GM12878 (cell line): ENCODE measurements around the gene CHRNA3. TPM values are rescaled to one million over a fixed set of nuclear protein-coding genes. Genes with fewer than 3 reads are reported as not detected.

ENCODE experiments used
- ATAC-seq: fragments of 200-7000 bp; cut with Tn5 transposase; 3 replicates; pipeline ENCODE4 v1.9.1; 2020; ENCODE audit warnings: mild to moderate bottlenecking, moderate library complexity
- BruUV-seq: library from RNA; stranded (reverse); fragments of 400-500 nt; replicated peaks from 2 replicates; lab custom pipeline; 2021; lab: Mats Ljungman, UMichigan
- CTCF ChIA-PET: fragments of 300-600 bp; sonication (Branson Sonifier 250); formaldehyde crosslinking; extraction: SDS; loops from one replicate; lab custom pipeline; 2021; ENCODE audit warnings: inconsistent platforms; lab: Yijun Ruan, JAX
- POLR2A ChIA-PET: fragments of 350-600 bp; formaldehyde crosslinking; extraction: SDS; loops from one replicate; lab custom pipeline; 2021; ENCODE audit warnings: inconsistent platforms; lab: Charles Lee
- RAD21 ChIA-PET: fragments of 300-600 bp; sonication (Branson Sonifier 250); formaldehyde crosslinking; loops from one replicate; lab custom pipeline; 2023; ENCODE audit warnings: antibody characterized with exemption; ENCODE audit not compliant: unreplicated experiment; lab: Charles Lee
- SMC1A ChIA-PET: fragments of 300-600 bp; sonication (Branson Sonifier 250); formaldehyde crosslinking; loops from one replicate; lab custom pipeline; 2023; ENCODE audit not compliant: unreplicated experiment, uncharacterized antibody; lab: Charles Lee
- DNase-seq: peaks from one replicate; pipeline ENCODE4 v3.0.0-alpha.2; 2011; ENCODE audit warnings: low read depth, low spot score
- FAIRE-seq: peaks from 3 replicates; lab custom pipeline; 2011; peaks lifted over from hg19 to GRCh38; lab: Jason Lieb, UNC
- H2AFZ ChIP-seq: 2 replicates; pipeline ENCODE4 v1.6.0; 2011; ENCODE audit warnings: low read depth, low read length, control low read depth; ENCODE audit not compliant: control insufficient read depth
- H3K27ac ChIP-seq: 2 replicates; pipeline ENCODE4 v1.5.1; 2011; ENCODE audit warnings: control low read depth; ENCODE audit not compliant: control insufficient read depth, insufficient read depth
- H3K27me3 ChIP-seq, 2 experiments: replicated peaks in 1 of 2; 2 replicates each; pipeline versions ENCODE4 v1.6.0 to v1.6.1; 2011; ENCODE audit warnings: low read length in 1 of 2; ENCODE audit not compliant: control insufficient read depth in 2 of 2, insufficient read depth in 2 of 2
- H3K36me3 ChIP-seq, 2 experiments: 2 replicates each; pipeline ENCODE4 v1.5.1; 2011; ENCODE audit warnings: low read length in 1 of 2; ENCODE audit not compliant: control insufficient read depth in 2 of 2, insufficient read depth in 2 of 2
- H3K4me1 ChIP-seq: 2 replicates; pipeline ENCODE4 v1.6.1; 2011; ENCODE audit warnings: mild to moderate bottlenecking, low read length, moderate library complexity, mixed read lengths; ENCODE audit not compliant: control insufficient read depth, insufficient read depth
- H3K4me2 ChIP-seq: 2 replicates; pipeline ENCODE4 v1.6.0; 2011; ENCODE audit warnings: control low read depth; ENCODE audit not compliant: control insufficient read depth, insufficient read depth
- H3K4me3 ChIP-seq: fragments of 200-600 bp; sonication (generic); 2 replicates; pipeline ENCODE4 v1.5.1; 2016
- H3K79me2 ChIP-seq: 2 replicates; pipeline ENCODE4 v1.6.0; 2011; ENCODE audit warnings: low read length; ENCODE audit not compliant: control insufficient read depth, insufficient read depth
- H3K9ac ChIP-seq: 2 replicates; pipeline ENCODE4 v1.8.0; 2011; ENCODE audit warnings: low read length, control low read depth, mixed read lengths; ENCODE audit not compliant: control insufficient read depth, insufficient read depth
- H3K9me3 ChIP-seq: replicated peaks from 3 replicates; pipeline ENCODE4 v1.5.1; 2011; ENCODE audit warnings: mild to moderate bottlenecking, low read length; ENCODE audit not compliant: control insufficient read depth, insufficient read depth
- H4K20me1 ChIP-seq: 2 replicates; pipeline ENCODE4 v1.6.0; 2011; ENCODE audit not compliant: control insufficient read depth, insufficient read depth
- ASH2L ChIP-seq: fragments of 300-600, 200-600 bp; sonication (generic); IDR thresholded peaks from 2 replicates; pipeline ENCODE4 v1.6.1; 2017; ENCODE audit warnings: low read depth, mild to moderate bottlenecking, borderline replicate concordance
- CUX1 ChIP-seq: IDR thresholded peaks from 2 replicates; pipeline ENCODE4 v1.6.1; 2012; ENCODE audit warnings: improper control_type of control experiment, low read depth, low read length; ENCODE audit not compliant: insufficient replicate concordance
- EED ChIP-seq: sonication (generic); IDR thresholded peaks from 2 replicates; pipeline ENCODE4 v1.6.1; 2016; ENCODE audit warnings: antibody characterized with exemption, low read depth
- ETV6 ChIP-seq, 2 experiments: fragments of 450-650 bp in 1 of 2; IDR thresholded peaks in 1 of 2; conservative IDR thresholded peaks in 1 of 2; 2 replicates each; pipeline ENCODE4 v1.6.1; 2014; ENCODE audit warnings: antibody characterized with exemption in 1 of 2, borderline replicate concordance in 1 of 2, low read depth in 1 of 2, mild to moderate bottlenecking in 1 of 2, moderate library complexity in 1 of 2
- GABPA ChIP-seq: IDR thresholded peaks from 2 replicates; pipeline ENCODE4 v1.6.1; 2014; ENCODE audit warnings: antibody characterized with exemption, low read depth, mild to moderate bottlenecking, inconsistent platforms
- IRF4 ChIP-seq: IDR thresholded peaks from 2 replicates; pipeline ENCODE4 v1.6.1; 2011; ENCODE audit warnings: low read depth, low read length
- IRF5 ChIP-seq: fragments of 450-650 bp; IDR thresholded peaks from 2 replicates; pipeline ENCODE4 v1.6.1; 2017; ENCODE audit warnings: borderline replicate concordance
- MXI1 ChIP-seq: fragments of 150-350 bp; IDR thresholded peaks from 2 replicates; pipeline ENCODE4 v1.6.1; 2011; ENCODE audit warnings: low read depth, mild to moderate bottlenecking, inconsistent platforms, low read length, improper control_type of control experiment
- NBN ChIP-seq: fragments of 450-650 bp; IDR thresholded peaks from 2 replicates; pipeline ENCODE4 v1.6.1; 2016
- NFXL1 ChIP-seq: fragments of 450-650 bp; IDR thresholded peaks from 2 replicates; pipeline ENCODE4 v1.6.1; 2017; ENCODE audit warnings: antibody characterized with exemption, mild to moderate bottlenecking, borderline replicate concordance
- NFYA ChIP-seq: IDR thresholded peaks from 2 replicates; pipeline ENCODE4 v1.6.1; 2011; ENCODE audit warnings: low read depth, mild to moderate bottlenecking, low read length, improper control_type of control experiment, borderline replicate concordance
- SUPT20H ChIP-seq: IDR thresholded peaks from 2 replicates; pipeline ENCODE4 v1.6.1; 2011; ENCODE audit warnings: low read depth, mild to moderate bottlenecking, low read length, moderate library complexity, borderline replicate concordance; ENCODE audit not compliant: control insufficient read depth
- ZBTB11 ChIP-seq: fragments of 450-650 bp; formaldehyde crosslinking; IDR thresholded peaks from 2 replicates; pipeline ENCODE4 v1.5.0; 2022; ENCODE audit warnings: mild to moderate bottlenecking, missing genetic modification characterization
- ZNF207 ChIP-seq: fragments of 450-650 bp; IDR thresholded peaks from 2 replicates; pipeline ENCODE4 v1.6.1; 2014; ENCODE audit warnings: antibody characterized with exemption, mild to moderate bottlenecking, borderline replicate concordance
- ZNF274 ChIP-seq: IDR thresholded peaks from one replicate; pipeline ENCODE4 v1.8.0; 2011; ENCODE audit not compliant: insufficient read length, insufficient read depth
- WGBS: methylation state at CpG from one replicate; pipeline ENCODE4 v1.1.6; 2016; ENCODE audit warnings: low lambda C conversion rate; ENCODE audit not compliant: insufficient replicate concordance, insufficient coverage; ENCODE audit errors: missing lambda C conversion rate; 5-methylcytosine and 5-hydroxymethylcytosine counted together
- in situ Hi-C: fragments of 300-500 bp; cut with MboI; formaldehyde crosslinking; loops from 9 replicates; pipeline ENCODE4 v1.14.3; 2018; ENCODE audit warnings: mixed read lengths
- intact Hi-C: fragments of 100-400 bp; cut with micrococcal nuclease; formaldehyde crosslinking; loops from one replicate; pipeline ENCODE4 v1.14.2; 2022; ENCODE audit not compliant: unreplicated experiment
- polyA plus RNA-seq, 11 experiments: library from polyadenylated mRNA; depleted of rRNA in 4 of 11; unstranded in 6 of 11; stranded (reverse) in 5 of 11; fragments of >200 nt; fragmentation: Nextera tagmentation in 4 of 11; fragmentation: Illumina TruSeq in 1 of 11; extraction: Ambion mirVana in 4 of 11; extraction: Trizol in 1 of 11; gene quantifications; 1 replicate in 1 of 11; 2 replicates in 10 of 11; pipeline versions ENCODE4 v1.2.1 to v1.2.3, GENCODE V29; 2011 to 2016; ENCODE audit warnings: inconsistent platforms in 2 of 11, missing spikeins in 2 of 11, low read depth in 1 of 11
- total RNA-seq, 4 experiments: library from RNA; depleted of rRNA in 3 of 4; stranded (reverse); fragments of >200 nt in 3 of 4; fragmentation: Illumina TruSeq in 1 of 4; extraction: Trizol in 1 of 4; gene quantifications; 2 replicates each; pipeline versions ENCODE4 v1.2.1 to v1.2.3, GENCODE V29; 2013 to 2021

CHRNA3 gene
- total and polyA plus RNA-seq, 10 of the 15 experiments (the other 5 are each of a cell fraction or from before 2014, with no cell fraction given) = 0.06 to 0.19 (median 0.09) TPM; not detected in 7

- SMC1A ChIA-PET = interaction anchor here (0.7 kb wide), 1 partner anchor 195 kb away, joined by 4 read pairs; no protein-coding TSS in a partner anchor
- TF ChIP-seq ETV6 (conservative IDR thresholded peaks at IDR 0.05 in 1 of 2, IDR thresholded peaks at IDR 0.05 in 1 of 2; ENCODE audit: borderline replicate concordance in 1 of 2, low read depth in 1 of 2) = no peak
- no peak for TF ChIP-seq SUPT20H
- TF ChIP-seq MXI1 = no peak
- no peak for TF ChIP-seq ZBTB11 (CRISPR knock-in tag)
- TF ChIP-seq IRF4 = no peak
- no peak for TF ChIP-seq NBN
- no peak for TF ChIP-seq ZNF207
- no peak for TF ChIP-seq EED
- TF ChIP-seq IRF5 = no peak
- no peak for TF ChIP-seq CUX1
- TF ChIP-seq NFYA = no peak
- TF ChIP-seq ZNF274 = no peak
- no peak for TF ChIP-seq ASH2L
- no peak for TF ChIP-seq GABPA
- no peak for TF ChIP-seq NFXL1
Observed at GRCh38 chr15:78616506-78616905, 4.3 kb downstream of the CHRNA3 start.

More at GRCh38 chr15:78616506-78616905, 4.3 kb downstream of the CHRNA3 start:
- Histone ChIP-seq H3K4me2 (no peak overlapping the region), H3K27me3 (peaks cover 5 to 6% of the 10 kb centered on the region in 2 experiments), H2AFZ (no peak overlapping the region), H3K4me3 (no peak overlapping the region), H3K79me2 (no peaks in the 10 kb centered on the region), H3K27ac (no peak overlapping the region), H3K9ac (no peak overlapping the region), H3K36me3 (no peaks in the 10 kb centered on the region), H3K4me1 (no peaks in the 10 kb centered on the region), H3K9me3 (no peaks in the 10 kb centered on the region), H4K20me1 (no peaks in the 10 kb centered on the region)
- intact Hi-C loops = no loop called here
- RAD21 ChIA-PET = no interaction called here
- in situ Hi-C loops = loop anchor here (5.0 kb wide), 1 partner anchor 91 kb away; no protein-coding TSS in a partner anchor
- WGBS = 38% methylated on average over 2 of the region's 2 CpGs
- DNase-seq (no peak), ATAC-seq (no peak), FAIRE-seq (no peak)
- POLR2A ChIA-PET = no interaction called here
- BruUV-seq = no TSS peak
- CTCF ChIA-PET = interaction anchor here (0.9 kb wide), 2 partner anchors 94 to 135 kb away, joined by 3 to 4 read pairs; no protein-coding TSS in a partner anchor
